HCT116 (cell line): ENCODE measurements around the gene PTGR3. TPM values are rescaled to one million over a fixed set of nuclear protein-coding genes. Genes with fewer than 3 reads are reported as not detected.

ENCODE experiments used
- ATAC-seq: fragments of 200-7000 bp; cut with Tn5 transposase; 2 replicates; pipeline ENCODE4 v1.9.1; 2020; ENCODE audit warnings: mild to moderate bottlenecking, moderate library complexity
- BruUV-seq: library from RNA; stranded (reverse); fragments of 400-500 nt; replicated peaks from 2 replicates; lab custom pipeline; 2021; lab: Mats Ljungman, UMichigan
- CTCF ChIA-PET: fragments of 300-600 bp; sonication (Branson Sonifier 250); formaldehyde crosslinking; loops from one replicate; lab custom pipeline; 2021; ENCODE audit warnings: antibody characterized with exemption; lab: Charles Lee
- POLR2A ChIA-PET: fragments of 300-600, 350-600 bp; sonication (Branson Sonifier 250); formaldehyde crosslinking; loops from one replicate; lab custom pipeline; 2021; ENCODE audit warnings: antibody characterized with exemption; lab: Charles Lee
- RAD21 ChIA-PET, 2 experiments: fragments of 300-600 bp; sonication (Branson Sonifier 250); formaldehyde crosslinking; loops; one replicate each; lab custom pipeline; 2023; ENCODE audit warnings: low total read pairs in 2 of 2; ENCODE audit not compliant: uncharacterized antibody in 2 of 2, unreplicated experiment in 2 of 2, low non-redundant PET in 1 of 2; lab: Charles Lee
- DNase-seq: peaks from one replicate; pipeline ENCODE4 v3.0.0-alpha.2; 2010; ENCODE audit warnings: low read depth, low spot score
- H2AFZ ChIP-seq: fragments of 200-600 bp; shearing (Covaris generic), sonication (generic); 2 replicates; pipeline ENCODE4 v1.6.1; 2017; ENCODE audit warnings: low read depth, mixed run types, mixed read lengths, antibody characterized with exemption, low read length; ENCODE audit not compliant: poor library complexity, severe bottlenecking
- H3K27ac ChIP-seq: 2 replicates; pipeline ENCODE4 v1.5.1; 2012; ENCODE audit warnings: low read depth, low read length
- H3K27me3 ChIP-seq: fragments of 200-600 bp; sonication (generic); 2 replicates; pipeline ENCODE4 v1.6.1; 2016; ENCODE audit warnings: mixed run types, low read length, mixed read lengths; ENCODE audit not compliant: insufficient read depth
- H3K36me3 ChIP-seq, 2 experiments: fragments of 200-500 bp in 1 of 2; fragments of 200-600 bp in 1 of 2; sonication (Bioruptor generic) in 1 of 2; sonication (generic) in 1 of 2; 2 replicates each; pipeline versions ENCODE4 v1.5.1 to v1.6.1; 2014 to 2016; ENCODE audit warnings: low read length in 2 of 2, inconsistent platforms in 1 of 2, mixed read lengths in 1 of 2, mixed run types in 1 of 2; ENCODE audit not compliant: insufficient read depth in 2 of 2, control insufficient read depth in 1 of 2
- H3K4me1 ChIP-seq, 2 experiments: fragments of 200-600 bp in 1 of 2; sonication (generic) in 1 of 2; 2 replicates each; pipeline versions ENCODE4 v1.5.1 to v1.6.1; 2012 to 2017; ENCODE audit warnings: low read length in 2 of 2, inconsistent platforms in 1 of 2, mild to moderate bottlenecking in 1 of 2, mixed read lengths in 1 of 2, mixed run types in 1 of 2, moderate library complexity in 1 of 2; ENCODE audit not compliant: insufficient read depth in 2 of 2, control insufficient read depth in 1 of 2
- H3K4me2 ChIP-seq: fragments of 200-600 bp; sonication (generic); 2 replicates; pipeline ENCODE4 v1.6.1; 2017; ENCODE audit warnings: mixed run types, low read length, mixed read lengths
- H3K4me3 ChIP-seq, 2 experiments: fragments of 200-600 bp in 1 of 2; sonication (generic) in 1 of 2; replicated peaks in 1 of 2; 2 replicates each; pipeline ENCODE4 v1.5.1; 2011 to 2016; ENCODE audit warnings: low read length in 2 of 2, control low read depth in 1 of 2, low read depth in 1 of 2, mild to moderate bottlenecking in 1 of 2, mixed read lengths in 1 of 2, mixed run types in 1 of 2
- H3K79me2 ChIP-seq: fragments of 200-600 bp; sonication (generic); 2 replicates; pipeline ENCODE4 v1.6.1; 2017; ENCODE audit warnings: mild to moderate bottlenecking, mixed run types, low read length, moderate library complexity, mixed read lengths; ENCODE audit not compliant: insufficient read depth
- H3K9ac ChIP-seq: fragments of 200-600 bp; sonication (generic); 2 replicates; pipeline ENCODE4 v1.6.1; 2016; ENCODE audit warnings: low read length, mixed read lengths
- H3K9me2 ChIP-seq: fragments of 200-600 bp; sonication (generic), shearing (Covaris generic); 2 replicates; pipeline ENCODE4 v1.6.1; 2017; ENCODE audit warnings: mixed run types, mild to moderate bottlenecking, moderate library complexity; ENCODE audit not compliant: insufficient read depth
- H3K9me3 ChIP-seq, 2 experiments: fragments of 200-500 bp in 1 of 2; fragments of 200-600 bp in 1 of 2; sonication (Bioruptor generic) in 1 of 2; sonication (generic) in 1 of 2; 2 replicates each; pipeline ENCODE4 v1.6.1; 2014 to 2017; ENCODE audit warnings: low read length in 2 of 2, mixed read lengths in 2 of 2, inconsistent platforms in 1 of 2, low read depth in 1 of 2, mild to moderate bottlenecking in 1 of 2, mixed run types in 1 of 2, moderate library complexity in 1 of 2; ENCODE audit not compliant: control insufficient read depth in 1 of 2, insufficient read depth in 1 of 2
- H4K20me1 ChIP-seq: fragments of 200-600 bp; sonication (generic), shearing (Covaris generic); 2 replicates; pipeline ENCODE4 v1.6.1; 2017; ENCODE audit warnings: mixed run types, mild to moderate bottlenecking, moderate library complexity; ENCODE audit not compliant: insufficient read depth
- EGR1 ChIP-seq: IDR thresholded peaks from 2 replicates; pipeline ENCODE4 v1.6.1; 2012; ENCODE audit warnings: low read depth
- SRF ChIP-seq: IDR thresholded peaks from 2 replicates; pipeline ENCODE4 v1.6.1; 2012; ENCODE audit warnings: low read depth
- TCF7L2 ChIP-seq: IDR thresholded peaks from 2 replicates; pipeline ENCODE4 v1.7.0; 2011; ENCODE audit warnings: borderline replicate concordance, inconsistent platforms; ENCODE audit not compliant: insufficient read depth, insufficient read length; ENCODE audit errors: extremely low read depth
- YY1 ChIP-seq: IDR thresholded peaks from 2 replicates; pipeline ENCODE4 v1.6.1; 2011; ENCODE audit warnings: low read length, low read depth, moderate library complexity, mild to moderate bottlenecking; ENCODE audit not compliant: insufficient replicate concordance; ENCODE audit errors: extremely low read depth
- ZNF274 ChIP-seq: fragments of 200-500 bp; sonication (Bioruptor generic); IDR thresholded peaks from 2 replicates; pipeline ENCODE4 v1.6.1; 2014; ENCODE audit warnings: mild to moderate bottlenecking, low read depth, low read length, inconsistent platforms
- intact Hi-C: fragments of 100-400 bp; cut with micrococcal nuclease; formaldehyde crosslinking; loops from 2 replicates; pipeline ENCODE4 v1.10.0; 2022
- total RNA-seq: library from RNA; stranded (reverse); gene quantifications from one replicate; pipeline ENCODE4 v1.2.1, GENCODE V29; 2021; ENCODE audit not compliant: unreplicated experiment
- TF ChIP-seq, protein P1 (sequence below): IDR thresholded peaks from 2 replicates; pipeline ENCODE4 v1.6.1; 2012

Gene PTGR3
- total RNA-seq, 1 experiment from 2014 or later, result 25.3 TPM

DNA sequence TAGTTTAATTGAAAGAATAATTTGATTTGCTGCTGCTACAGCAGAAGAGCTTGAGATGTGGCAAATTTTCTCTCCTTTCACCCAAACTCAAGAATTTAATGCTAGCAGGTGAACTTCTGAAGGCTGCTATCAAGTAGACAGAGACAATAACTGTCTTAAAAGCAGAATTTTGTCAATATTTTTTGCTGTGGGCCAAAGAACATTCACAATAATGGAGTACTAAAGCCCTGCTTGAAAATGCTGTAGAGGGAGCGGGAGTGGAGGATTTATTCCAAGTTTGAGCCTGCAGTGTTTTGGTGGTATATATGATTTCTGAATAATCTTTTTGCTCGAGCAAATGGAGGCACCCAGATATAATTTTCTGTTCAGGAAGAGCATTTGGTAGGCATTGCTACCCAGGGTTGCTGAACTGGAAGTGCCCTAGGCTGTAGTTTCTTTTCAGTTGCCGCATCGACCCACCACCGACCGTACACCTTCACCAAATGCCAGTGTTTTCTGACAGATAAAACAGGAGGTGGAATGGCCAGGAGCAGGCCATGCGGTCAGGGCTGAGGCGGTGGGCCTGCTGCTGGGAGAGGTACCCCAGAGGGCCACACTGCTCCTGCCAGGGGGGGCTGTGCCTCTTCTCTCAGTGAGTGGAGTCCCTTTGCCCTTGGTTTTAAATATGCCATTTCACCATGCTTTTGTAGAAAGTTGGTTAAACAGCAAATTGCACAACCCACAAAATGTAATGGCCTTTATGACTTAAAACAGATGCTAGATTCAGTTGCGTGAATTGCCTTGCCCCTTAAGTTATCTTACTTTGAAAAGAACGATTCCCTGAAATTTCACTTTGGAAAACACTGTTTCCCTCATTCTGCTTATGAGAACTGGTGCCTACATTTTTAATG, 38.0 kb upstream of the PTGR3 start:
- no peak for DNase-seq
- RAD21 ChIA-PET, result no interaction called here
- BruUV-seq, result no TSS peak
- no peaks in the 10 kb centered on the region for H3K79me2 ChIP-seq
- CTCF ChIA-PET, result no interaction called here
- no peaks in the 10 kb centered on the region for H3K27me3 ChIP-seq
- no peak overlapping the region for H3K9ac ChIP-seq
- no peak overlapping the region for H3K4me2 ChIP-seq
- no peaks in the 10 kb centered on the region for H3K9me3 ChIP-seq
- H3K27ac ChIP-seq, result no peak overlapping the region
- intact Hi-C loops, result loop anchor here (5.0 kb wide), 1 partner anchor 595 kb away; no protein-coding TSS in a partner anchor
- TF ChIP-seq ZNF274 (no peak), YY1 (no peak), TCF7L2 (no peak), SRF (no peak), EGR1 (no peak)
- TF ChIP-seq, protein P1, sequence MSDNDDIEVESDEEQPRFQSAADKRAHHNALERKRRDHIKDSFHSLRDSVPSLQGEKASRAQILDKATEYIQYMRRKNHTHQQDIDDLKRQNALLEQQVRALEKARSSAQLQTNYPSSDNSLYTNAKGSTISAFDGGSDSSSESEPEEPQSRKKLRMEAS, result no peak
- no peak for ATAC-seq
- H4K20me1 ChIP-seq, result no peaks in the 10 kb centered on the region
- no peaks in the 10 kb centered on the region for H3K4me1 ChIP-seq
- no peaks in the 10 kb centered on the region for H3K9me2 ChIP-seq
- no peak overlapping the region for H2AFZ ChIP-seq
- POLR2A ChIA-PET, result no interaction called here
- H3K4me3 ChIP-seq, result no peak overlapping the region
- H3K36me3 ChIP-seq, result no peaks in the 10 kb centered on the region
